NOMO-1 treated with dmso at 0.1 percent for 144 hours (cell line): ENCODE results near the gene PACRG.

Experiments used
- DNase-seq: peaks from one replicate; lab custom pipeline; 2025; ENCODE audit not compliant: unreplicated experiment; lab: John Stamatoyannopoulos, UW

Gene PACRG

GRCh38 chr6:163232015-163232523 lies 504.3 kb downstream of the PACRG start:
- no peak for DNase-seq

- DNase-seq: no peak
Measured at GRCh38 chr6:163232649-163233048, 504.9 kb downstream of the PACRG start.

GRCh38 chr6:163237110-163237509 lies 509.3 kb downstream of the PACRG start:
- DNase-seq: no peak

GRCh38 chr6:163239572-163240340 lies 512.0 kb downstream of the PACRG start:
- no peak for DNase-seq

DNA sequence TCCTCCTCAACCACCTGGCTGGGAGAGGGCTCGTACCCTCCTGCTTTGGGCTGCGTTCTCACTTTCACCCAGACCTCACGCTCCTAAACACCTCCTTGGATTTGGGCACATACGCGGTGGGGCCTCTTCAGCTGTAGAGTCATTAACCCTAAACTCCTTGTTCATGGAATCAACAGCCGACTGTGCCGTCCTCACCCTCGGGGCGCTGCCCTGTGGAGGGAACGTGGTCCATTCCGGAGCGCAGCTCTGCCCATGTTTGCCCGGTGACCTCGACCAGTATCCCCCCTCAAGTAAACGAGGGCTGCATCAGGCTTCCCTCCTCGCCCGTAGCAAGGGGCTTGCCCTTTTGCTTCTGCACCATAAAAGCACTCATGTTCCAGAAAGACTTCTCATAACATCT lies 512.8 kb downstream of the PACRG start:
- no peak for DNase-seq

DNA sequence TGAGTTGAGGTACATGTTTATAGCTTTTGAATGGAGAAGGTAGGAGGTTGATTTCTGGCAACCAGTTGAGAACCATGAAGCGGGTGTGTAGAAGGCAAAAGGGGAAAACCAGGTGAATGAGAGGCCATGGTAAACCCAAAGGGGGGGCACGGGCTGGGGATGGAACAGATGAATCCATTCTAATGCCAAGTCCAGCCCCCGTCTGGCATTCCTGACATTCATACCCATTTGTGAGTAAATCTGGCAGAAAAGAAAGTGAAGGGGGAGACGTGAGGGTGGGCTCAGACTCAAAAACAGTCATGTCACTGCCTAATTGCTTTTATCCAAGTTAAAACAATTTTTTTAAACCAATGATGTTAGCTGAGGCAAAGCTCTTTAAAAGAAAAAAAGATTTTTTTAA lies 513.9 kb downstream of the PACRG start:
- DNase-seq: no peak

DNA sequence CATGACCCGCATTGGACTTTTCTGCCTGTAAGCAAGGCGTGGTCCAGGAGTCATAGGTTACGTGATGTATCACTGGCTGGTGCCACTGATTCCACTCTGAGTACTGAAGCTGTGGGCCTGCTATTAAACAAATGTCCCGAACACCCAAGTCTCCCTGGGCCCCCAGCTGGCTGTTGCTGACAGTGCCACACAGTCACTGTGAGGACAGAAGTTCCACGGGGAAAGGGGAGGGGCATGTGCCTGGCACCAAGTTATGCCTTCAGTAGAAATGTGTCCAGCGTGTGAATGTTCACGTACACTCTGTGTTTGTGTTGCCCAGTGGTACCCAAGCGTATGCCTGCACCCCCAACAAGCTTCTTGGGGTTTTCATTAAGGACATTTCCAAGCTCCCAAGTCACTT lies 515.3 kb downstream of the PACRG start:
- DNase-seq: no peak

GRCh38 chr6:163243692-163244589 lies 516.2 kb downstream of the PACRG start:
- DNase-seq: no peak

GRCh38 chr6:163248051-163248450 lies 520.3 kb downstream of the PACRG start:
- DNase-seq: no peak

DNA sequence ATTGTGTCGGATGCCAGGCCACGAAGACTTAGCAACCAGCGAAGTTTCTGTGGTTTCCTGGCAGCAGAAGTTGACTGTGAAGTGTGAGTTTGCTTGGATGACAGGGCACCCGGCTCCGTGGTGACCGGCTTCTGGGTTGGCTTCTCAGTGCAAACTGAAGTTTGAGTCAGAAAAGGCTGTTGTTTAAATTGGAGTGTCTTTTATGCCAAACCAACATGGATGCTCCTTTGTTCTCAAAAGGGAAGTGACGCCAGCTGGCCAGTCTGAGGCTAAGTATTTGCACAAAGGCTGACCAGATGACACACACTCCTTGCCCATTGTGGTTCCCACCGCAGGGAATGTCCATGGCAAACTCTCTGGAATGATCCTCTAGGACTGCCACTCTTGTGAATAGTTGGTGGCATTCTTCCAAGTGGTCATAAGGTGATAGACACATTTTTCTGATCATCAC lies 521.9 kb downstream of the PACRG start:
- DNase-seq: no peak

GRCh38 chr6:163250116-163250515 lies 522.3 kb downstream of the PACRG start:
- DNase-seq: peak; percentile 64

- no peak for DNase-seq
Measured at GRCh38 chr6:163252061-163252591, 524.4 kb downstream of the PACRG start.

DNA sequence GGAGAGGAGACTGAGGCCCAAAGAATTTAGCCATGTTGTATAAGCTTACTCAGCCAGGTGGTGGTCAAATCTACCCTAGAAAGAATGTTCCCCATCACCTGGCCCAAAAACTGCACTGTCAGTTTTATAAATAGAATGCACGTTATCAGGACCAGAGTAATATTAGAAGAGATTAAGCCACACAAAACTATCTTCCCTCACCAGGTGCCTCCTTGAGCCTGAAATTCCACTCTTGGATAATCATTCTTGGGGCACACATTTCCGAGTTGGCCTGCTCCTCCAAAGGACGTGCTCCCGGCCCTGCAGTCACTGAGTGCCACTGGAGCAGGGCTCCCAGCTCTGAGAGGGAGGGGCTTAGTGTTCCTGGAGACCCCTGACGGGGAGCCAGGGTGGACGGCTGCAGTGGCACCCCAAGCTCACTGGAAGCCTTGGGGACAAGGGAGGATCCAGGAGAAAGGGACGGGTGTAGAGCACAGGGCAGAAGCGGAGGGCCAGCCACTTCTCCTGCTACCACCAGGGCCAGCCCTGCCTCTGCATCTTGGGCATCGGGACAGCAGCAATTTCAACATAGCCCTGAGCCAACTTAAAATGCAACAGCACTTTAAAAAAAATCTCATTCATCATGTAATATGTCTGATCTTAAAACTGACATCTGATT lies 525.9 kb downstream of the PACRG start:
- no peak for DNase-seq

GRCh38 chr6:163254341-163254835 lies 526.6 kb downstream of the PACRG start:
- DNase-seq: no peak

DNA sequence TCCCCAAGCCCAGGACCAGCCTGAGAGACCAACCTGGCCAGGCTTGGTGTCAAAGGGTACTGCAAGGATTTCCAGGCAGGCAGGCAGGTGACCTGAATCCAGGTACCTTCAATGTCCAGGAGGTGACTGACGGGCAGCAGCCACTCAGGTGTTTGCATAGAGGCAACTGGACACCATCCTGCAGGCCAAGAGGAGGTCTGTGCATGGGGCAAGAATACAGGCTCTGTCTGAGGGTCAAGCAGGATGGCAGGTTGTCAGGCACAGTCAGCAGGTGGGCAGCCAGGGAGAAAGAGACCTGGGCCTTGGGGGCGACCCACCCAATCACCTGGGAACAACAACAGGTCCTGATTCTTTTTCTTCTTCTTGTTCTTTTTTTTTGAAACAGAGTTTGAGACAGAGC lies 527.5 kb downstream of the PACRG start:
- DNase-seq: no peak

DNA sequence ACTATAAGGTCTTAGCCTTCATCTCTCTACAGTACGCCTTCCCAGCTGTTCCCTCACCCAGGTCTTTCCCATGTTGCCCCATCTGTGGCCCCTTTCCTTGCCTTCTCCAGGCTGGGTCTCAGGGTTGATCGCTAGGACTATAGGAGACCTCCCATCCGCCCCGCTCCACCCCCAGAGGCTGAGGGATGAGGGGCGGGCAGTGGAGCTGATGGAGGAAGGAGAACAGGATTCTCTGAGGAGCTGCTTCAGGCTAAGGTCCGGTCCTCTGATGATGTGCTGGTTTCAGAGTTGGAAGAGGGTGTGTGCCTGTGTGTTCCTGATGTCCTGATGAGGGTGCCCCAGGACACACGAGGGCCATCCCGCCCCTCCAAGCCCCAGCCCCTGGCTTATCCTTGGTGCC lies 531.9 kb downstream of the PACRG start:
- no peak for DNase-seq

GRCh38 chr6:163260111-163260895 lies 532.5 kb downstream of the PACRG start:
- peak; percentile 5 for DNase-seq

GRCh38 chr6:163260911-163261310 lies 533.1 kb downstream of the PACRG start:
- no peak for DNase-seq

- DNase-seq: no peak
Measured at GRCh38 chr6:163261361-163261760, 533.6 kb downstream of the PACRG start.

DNA sequence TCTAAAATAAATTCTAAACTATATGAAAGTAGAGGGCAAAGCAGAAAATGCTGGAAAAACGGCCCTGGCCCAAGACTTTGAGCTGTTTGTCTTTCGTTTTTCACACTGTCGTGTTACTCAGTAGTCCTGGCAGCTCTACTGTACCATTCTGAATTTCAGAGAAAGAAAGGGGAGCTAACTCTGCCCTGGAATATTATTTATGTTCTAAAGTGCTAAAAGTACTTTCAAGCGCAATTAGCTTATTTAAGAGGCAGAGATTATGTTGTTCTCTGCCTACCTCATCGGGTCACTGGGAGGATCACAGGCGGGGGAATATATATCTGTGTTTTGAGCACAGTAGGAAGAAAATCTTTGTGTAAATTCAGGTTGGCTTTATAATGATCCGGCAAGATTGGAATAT lies 534.3 kb downstream of the PACRG start:
- DNase-seq: no peak
